Measurements from ENCODE around the gene NCR3LG1.

The NCR3LG1 gene

GRCh38 chr11:17389957-17390649 lies 38.5 kb downstream of the NCR3LG1 start:
- TF ChIP-seq PAX5 (IDR thresholded peaks at IDR 0.05; ENCODE audit: insufficient read depth, low read length, severe bottlenecking) (no peak), TAF1 (IDR thresholded peaks at IDR 0.05; ENCODE audit: low read depth, low read length) (no peak), SPI1 (IDR thresholded peaks at IDR 0.05; ENCODE audit: low read depth, low read length) (no peak), POLR2A (IDR thresholded peaks at IDR 0.05; ENCODE audit: low read depth, low read length) (no peak), POU2F2 (IDR thresholded peaks at IDR 0.05; ENCODE audit: low read depth, low read length) (no peak)
- DNase-seq (ENCODE audit: insufficient read length, low spot score), result no peak
- FAIRE-seq, result no peak

GRCh38 chr11:17391493-17392355 lies 40.1 kb downstream of the NCR3LG1 start:
- DNase-seq (ENCODE audit: insufficient read length, low spot score) (no peak), FAIRE-seq (no peak)
- TF ChIP-seq TAF1 (IDR thresholded peaks at IDR 0.05; ENCODE audit: low read depth, low read length), result no peak
- TF ChIP-seq POLR2AphosphoS5 (IDR thresholded peaks at IDR 0.05; ENCODE audit: low read depth, low read length), result no peak
- TF ChIP-seq PAX5 (IDR thresholded peaks at IDR 0.05; ENCODE audit: insufficient read depth, low read length, severe bottlenecking), result no peak
- no peak for TF ChIP-seq SPI1 (IDR thresholded peaks at IDR 0.05; ENCODE audit: low read depth, low read length)
- TF ChIP-seq POLR2A (IDR thresholded peaks at IDR 0.05; ENCODE audit: low read depth, low read length), result no peak
- no peak for TF ChIP-seq POU2F2 (IDR thresholded peaks at IDR 0.05; ENCODE audit: low read depth, low read length)

- FAIRE-seq (no peak), DNase-seq (ENCODE audit: insufficient read length, low spot score) (no peak)
- TF ChIP-seq POLR2A (IDR thresholded peaks at IDR 0.05; ENCODE audit: low read depth, low read length) (no peak), TAF1 (IDR thresholded peaks at IDR 0.05; ENCODE audit: low read depth, low read length) (no peak), PAX5 (IDR thresholded peaks at IDR 0.05; ENCODE audit: insufficient read depth, low read length, severe bottlenecking) (no peak), POLR2AphosphoS5 (IDR thresholded peaks at IDR 0.05; ENCODE audit: low read depth, low read length) (no peak), POU2F2 (IDR thresholded peaks at IDR 0.05; ENCODE audit: low read depth, low read length) (no peak), SPI1 (IDR thresholded peaks at IDR 0.05; ENCODE audit: low read depth, low read length) (no peak)
Measured at GRCh38 chr11:17392872-17393271, 41.3 kb downstream of the NCR3LG1 start.

GRCh38 chr11:17393472-17393871 lies 41.9 kb downstream of the NCR3LG1 start:
- DNase-seq (ENCODE audit: insufficient read length, low spot score) (no peak), FAIRE-seq (no peak)
- TF ChIP-seq PAX5 (IDR thresholded peaks at IDR 0.05; ENCODE audit: insufficient read depth, low read length, severe bottlenecking) (no peak), SPI1 (IDR thresholded peaks at IDR 0.05; ENCODE audit: low read depth, low read length) (no peak), TAF1 (IDR thresholded peaks at IDR 0.05; ENCODE audit: low read depth, low read length) (no peak), POLR2AphosphoS5 (IDR thresholded peaks at IDR 0.05; ENCODE audit: low read depth, low read length) (no peak), POLR2A (IDR thresholded peaks at IDR 0.05; ENCODE audit: low read depth, low read length) (no peak), POU2F2 (IDR thresholded peaks at IDR 0.05; ENCODE audit: low read depth, low read length) (no peak)

GRCh38 chr11:17394743-17395390 lies 43.3 kb downstream of the NCR3LG1 start:
- no peak for TF ChIP-seq TAF1 (IDR thresholded peaks at IDR 0.05; ENCODE audit: low read depth, low read length)
- no peak for TF ChIP-seq PAX5 (IDR thresholded peaks at IDR 0.05; ENCODE audit: insufficient read depth, low read length, severe bottlenecking)
- TF ChIP-seq SPI1 (IDR thresholded peaks at IDR 0.05; ENCODE audit: low read depth, low read length), result no peak
- no peak for TF ChIP-seq POLR2AphosphoS5 (IDR thresholded peaks at IDR 0.05; ENCODE audit: low read depth, low read length)
- TF ChIP-seq POU2F2 (IDR thresholded peaks at IDR 0.05; ENCODE audit: low read depth, low read length), result no peak
- TF ChIP-seq POLR2A (IDR thresholded peaks at IDR 0.05; ENCODE audit: low read depth, low read length), result no peak
- FAIRE-seq (no peak), DNase-seq (ENCODE audit: insufficient read length, low spot score) (no peak)

- TF ChIP-seq TAF1 (IDR thresholded peaks at IDR 0.05; ENCODE audit: low read depth, low read length) (no peak), POLR2AphosphoS5 (IDR thresholded peaks at IDR 0.05; ENCODE audit: low read depth, low read length) (no peak), PAX5 (IDR thresholded peaks at IDR 0.05; ENCODE audit: insufficient read depth, low read length, severe bottlenecking) (no peak), POU2F2 (IDR thresholded peaks at IDR 0.05; ENCODE audit: low read depth, low read length) (no peak), SPI1 (IDR thresholded peaks at IDR 0.05; ENCODE audit: low read depth, low read length) (no peak), POLR2A (IDR thresholded peaks at IDR 0.05; ENCODE audit: low read depth, low read length) (no peak)
- FAIRE-seq (no peak), DNase-seq (ENCODE audit: insufficient read length, low spot score) (no peak)
Measured at GRCh38 chr11:17395554-17395961, 44.0 kb downstream of the NCR3LG1 start.

- TF ChIP-seq POLR2A (IDR thresholded peaks at IDR 0.05; ENCODE audit: low read depth, low read length), result no peak
- TF ChIP-seq SPI1 (IDR thresholded peaks at IDR 0.05; ENCODE audit: low read depth, low read length), result no peak
- no peak for TF ChIP-seq PAX5 (IDR thresholded peaks at IDR 0.05; ENCODE audit: insufficient read depth, low read length, severe bottlenecking)
- no peak for TF ChIP-seq TAF1 (IDR thresholded peaks at IDR 0.05; ENCODE audit: low read depth, low read length)
- no peak for TF ChIP-seq POU2F2 (IDR thresholded peaks at IDR 0.05; ENCODE audit: low read depth, low read length)
- no peak for TF ChIP-seq POLR2AphosphoS5 (IDR thresholded peaks at IDR 0.05; ENCODE audit: low read depth, low read length)
- FAIRE-seq, result no peak
- DNase-seq (ENCODE audit: insufficient read length, low spot score), result no peak
Measured at GRCh38 chr11:17395978-17396377, 44.4 kb downstream of the NCR3LG1 start.

- FAIRE-seq (no peak), DNase-seq (ENCODE audit: insufficient read length, low spot score) (no peak)
- TF ChIP-seq POU2F2 (IDR thresholded peaks at IDR 0.05; ENCODE audit: low read depth, low read length), result no peak
- no peak for TF ChIP-seq SPI1 (IDR thresholded peaks at IDR 0.05; ENCODE audit: low read depth, low read length)
- no peak for TF ChIP-seq POLR2A (IDR thresholded peaks at IDR 0.05; ENCODE audit: low read depth, low read length)
- no peak for TF ChIP-seq POLR2AphosphoS5 (IDR thresholded peaks at IDR 0.05; ENCODE audit: low read depth, low read length)
- no peak for TF ChIP-seq PAX5 (IDR thresholded peaks at IDR 0.05; ENCODE audit: insufficient read depth, low read length, severe bottlenecking)
- TF ChIP-seq TAF1 (IDR thresholded peaks at IDR 0.05; ENCODE audit: low read depth, low read length), result no peak
Measured at GRCh38 chr11:17396598-17397310, 45.2 kb downstream of the NCR3LG1 start.

All from GM12891 (cell line).